ENCODE measurements around the gene ZNF217. TPM values are rescaled to one million over a fixed set of nuclear protein-coding genes. Genes with fewer than 3 reads are reported as not detected.

Gene ZNF217
- total RNA-seq, 4 donors from 2014 or later, result 11.8 to 18.7 (median 15.1) TPM

DNA sequence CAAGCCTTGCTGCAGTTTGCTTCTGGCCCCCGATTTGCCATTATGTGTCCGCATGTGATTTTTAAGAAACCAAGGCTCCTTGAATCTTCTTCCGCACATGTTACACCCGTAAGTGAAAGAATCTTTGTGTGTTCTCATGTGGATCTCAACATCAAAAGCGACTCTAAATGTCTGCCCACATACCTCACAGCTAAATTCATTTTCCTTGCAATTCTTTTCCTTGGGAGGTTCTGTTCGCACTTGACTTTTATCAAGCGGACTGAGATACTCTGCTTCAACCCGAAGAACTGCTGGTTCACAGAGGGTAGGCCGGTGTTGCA is 11.4 kb downstream of the ZNF217 start:
- TF ChIP-seq EP300 (IDR thresholded peaks at IDR 0.05), result no peak
- no peak for TF ChIP-seq POLR2A (IDR thresholded peaks at IDR 0.05)
- TF ChIP-seq POLR2AphosphoS5 (IDR thresholded peaks at IDR 0.05), result no peak
- TF ChIP-seq, protein P1, sequence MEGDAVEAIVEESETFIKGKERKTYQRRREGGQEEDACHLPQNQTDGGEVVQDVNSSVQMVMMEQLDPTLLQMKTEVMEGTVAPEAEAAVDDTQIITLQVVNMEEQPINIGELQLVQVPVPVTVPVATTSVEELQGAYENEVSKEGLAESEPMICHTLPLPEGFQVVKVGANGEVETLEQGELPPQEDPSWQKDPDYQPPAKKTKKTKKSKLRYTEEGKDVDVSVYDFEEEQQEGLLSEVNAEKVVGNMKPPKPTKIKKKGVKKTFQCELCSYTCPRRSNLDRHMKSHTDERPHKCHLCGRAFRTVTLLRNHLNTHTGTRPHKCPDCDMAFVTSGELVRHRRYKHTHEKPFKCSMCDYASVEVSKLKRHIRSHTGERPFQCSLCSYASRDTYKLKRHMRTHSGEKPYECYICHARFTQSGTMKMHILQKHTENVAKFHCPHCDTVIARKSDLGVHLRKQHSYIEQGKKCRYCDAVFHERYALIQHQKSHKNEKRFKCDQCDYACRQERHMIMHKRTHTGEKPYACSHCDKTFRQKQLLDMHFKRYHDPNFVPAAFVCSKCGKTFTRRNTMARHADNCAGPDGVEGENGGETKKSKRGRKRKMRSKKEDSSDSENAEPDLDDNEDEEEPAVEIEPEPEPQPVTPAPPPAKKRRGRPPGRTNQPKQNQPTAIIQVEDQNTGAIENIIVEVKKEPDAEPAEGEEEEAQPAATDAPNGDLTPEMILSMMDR (IDR thresholded peaks at IDR 0.05), result no peak
- Histone ChIP-seq H3K36me3 (peaks cover 0 to 25% of the 10 kb centered on the region in 2 donors), H3K27ac (peak overlapping the region in 3 of 4 donors; percentile 44 to 76 (median 54)), H3K4me3 (no peak overlapping the region), H3K27me3 (no peaks in the 10 kb centered on the region), H3K4me1 (peaks cover 13 to 91% (median 28%) of the 10 kb centered on the region in 3 donors), H3K9me3 (no peaks in the 10 kb centered on the region)
- WGBS, 2 donors (ENCODE audit: low coverage in 1 of 2), result 94 to 95% methylated on average over 9 of the region's 9 CpGs
- no peak for ATAC-seq

DNA sequence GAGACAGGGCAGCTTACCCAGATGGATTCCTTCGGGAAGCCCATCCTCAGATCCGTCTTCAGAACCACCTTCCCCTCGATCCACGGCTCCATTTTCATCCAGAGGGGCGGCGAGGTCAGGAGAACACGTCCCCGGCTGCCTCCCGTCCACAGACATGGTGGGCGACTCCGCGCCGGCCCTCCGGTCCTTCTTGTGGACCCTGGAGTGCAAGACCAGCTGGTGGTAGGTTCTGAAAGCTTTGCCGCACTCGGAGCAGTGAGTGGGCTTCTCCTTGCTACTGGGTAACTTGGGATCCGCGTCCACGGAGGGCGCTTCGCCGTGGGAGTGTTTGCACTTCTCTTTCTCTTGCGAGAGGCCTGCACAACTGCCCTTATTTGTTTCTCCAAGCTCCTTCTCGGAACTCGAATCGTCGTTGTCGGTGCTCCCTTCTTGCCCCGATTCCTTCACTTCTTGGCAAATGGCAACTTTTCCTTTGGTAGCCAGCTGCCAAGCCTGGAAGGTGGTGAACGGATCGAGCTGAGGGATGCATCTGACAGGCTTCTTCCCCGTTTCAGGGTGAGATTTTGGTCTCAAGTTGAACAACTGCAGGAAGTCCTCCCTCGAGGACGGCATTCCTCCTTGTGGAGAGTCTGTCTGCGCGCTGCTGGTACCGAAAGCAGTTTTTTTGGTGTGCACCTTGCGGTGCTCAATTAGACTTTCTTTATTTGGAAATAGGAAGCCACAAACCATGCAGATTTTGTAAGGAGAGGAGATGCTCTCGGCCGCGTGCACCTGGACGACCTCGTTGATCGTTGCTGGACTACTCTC is 12.0 kb downstream of the ZNF217 start:
- TF ChIP-seq POLR2A (IDR thresholded peaks at IDR 0.05) (no peak), EP300 (IDR thresholded peaks at IDR 0.05) (no peak), POLR2AphosphoS5 (IDR thresholded peaks at IDR 0.05) (no peak)
- TF ChIP-seq, protein P1 (IDR thresholded peaks at IDR 0.05), result no peak
- 91 to 100% methylated on average over 1 to 30 of the region's 44 CpGs for WGBS, 2 donors (ENCODE audit: low coverage in 1 of 2)
- Histone ChIP-seq H3K4me1 (peaks cover 13 to 85% (median 27%) of the 10 kb centered on the region in 3 donors), H3K9me3 (no peaks in the 10 kb centered on the region), H3K36me3 (peaks cover 0 to 31% of the 10 kb centered on the region in 2 donors), H3K4me3 (no peak overlapping the region), H3K27me3 (no peaks in the 10 kb centered on the region), H3K27ac (peak overlapping the region in 3 of 4 donors; percentile 44 to 76 (median 54))
- ATAC-seq, result no peak

DNA sequence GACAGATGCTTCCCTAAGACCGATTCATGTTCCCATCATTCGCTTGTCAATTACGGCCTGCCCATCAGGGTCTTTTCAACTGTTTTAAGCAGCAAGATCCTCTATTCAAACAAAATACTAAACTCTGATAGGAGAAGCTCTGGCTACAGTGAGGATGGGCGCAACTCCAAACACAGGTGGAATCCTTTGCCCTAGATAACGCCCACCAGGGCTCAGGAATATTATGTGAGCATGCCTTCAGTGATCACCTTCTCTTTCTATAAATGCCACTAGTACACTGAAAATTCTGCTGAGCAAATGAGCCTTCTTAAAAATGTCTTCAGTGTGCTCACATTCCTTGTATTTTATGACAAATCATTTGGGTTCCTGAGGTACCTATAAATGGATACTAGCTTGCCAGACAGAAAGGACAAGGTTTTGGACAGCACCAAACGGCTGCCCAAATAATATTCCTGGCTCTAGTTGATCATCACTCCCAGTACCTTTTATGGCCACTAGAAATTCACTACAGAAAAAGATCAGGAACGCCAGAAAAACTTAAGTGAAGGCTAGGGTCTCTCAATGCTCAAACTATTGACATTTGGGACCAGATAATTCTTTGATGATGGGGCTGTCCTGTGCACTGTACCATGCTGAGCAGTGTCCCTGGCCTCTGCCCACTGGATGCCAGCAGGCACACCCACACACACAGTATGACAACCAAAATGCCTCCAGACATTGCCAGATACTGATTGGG is 13.1 kb downstream of the ZNF217 start:
- peaks cover 13 to 74% (median 23%) of the 10 kb centered on the region in 3 donors for H3K4me1 ChIP-seq
- no peaks in the 10 kb centered on the region for H3K27me3 ChIP-seq
- H3K4me3 ChIP-seq, result no peak overlapping the region
- peak overlapping the region; percentile 54 to 76 (median 72) for H3K27ac ChIP-seq
- WGBS, 2 donors (ENCODE audit: low coverage in 1 of 2), result 49 to 50% methylated on average over 3 to 6 of the region's 7 CpGs
- TF ChIP-seq EP300 (IDR thresholded peaks at IDR 0.05) (no peak), POLR2A (IDR thresholded peaks at IDR 0.05) (no peak), POLR2AphosphoS5 (IDR thresholded peaks at IDR 0.05) (no peak)
- TF ChIP-seq, protein P1 (IDR thresholded peaks at IDR 0.05), result peak; percentile 22 to 49 (median 36)
- no peaks in the 10 kb centered on the region for H3K9me3 ChIP-seq
- H3K36me3 ChIP-seq, result peaks cover 0 to 42% of the 10 kb centered on the region in 2 donors
- no peak for ATAC-seq

DNA sequence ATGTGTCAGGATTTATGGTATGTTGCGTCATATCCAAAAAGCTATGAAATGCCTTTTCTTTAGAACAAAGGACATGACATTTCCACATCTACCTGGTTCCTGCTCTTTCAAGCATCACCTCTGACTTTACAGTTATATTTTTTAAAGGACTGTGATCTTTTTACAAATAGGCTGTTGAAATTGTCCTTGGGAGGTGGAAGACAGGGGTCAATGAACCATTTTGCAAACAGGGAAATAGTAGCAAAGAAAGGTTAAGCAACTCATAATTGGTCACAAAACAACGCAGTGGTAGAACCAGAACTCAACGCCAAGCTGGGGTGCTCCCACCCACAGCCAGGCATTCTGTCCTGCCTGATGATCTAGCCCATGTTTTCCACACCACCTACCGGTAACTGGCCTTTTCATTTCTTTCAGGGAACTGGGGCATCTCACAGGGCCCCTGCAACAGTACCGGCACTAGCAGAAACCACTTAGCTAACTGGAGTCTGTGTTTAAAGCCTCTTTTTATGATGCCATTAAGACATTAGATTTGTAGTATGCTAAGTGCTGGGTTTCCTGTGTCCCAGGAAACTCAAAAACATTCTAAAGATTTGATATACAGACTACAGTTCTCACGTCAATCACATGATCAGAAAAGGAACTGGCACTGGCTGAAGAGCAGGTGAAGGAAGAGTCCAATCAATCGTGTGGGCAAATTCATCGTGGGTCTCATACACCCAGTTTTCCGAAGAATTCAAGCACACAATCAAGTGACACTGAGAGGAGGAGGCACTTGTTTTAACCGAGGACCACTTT is 13.9 kb downstream of the ZNF217 start:
- Histone ChIP-seq H3K27me3 (no peaks in the 10 kb centered on the region), H3K4me1 (peaks cover 13 to 67% (median 23%) of the 10 kb centered on the region in 3 donors), H3K27ac (peak overlapping the region; percentile 54 to 76 (median 72)), H3K36me3 (peaks cover 0 to 49% of the 10 kb centered on the region in 2 donors), H3K9me3 (no peaks in the 10 kb centered on the region), H3K4me3 (peak overlapping the region in 1 of 2 donors; percentile 3)
- 42 to 60% methylated on average over 7 to 10 of the region's 10 CpGs for WGBS, 2 donors (ENCODE audit: low coverage in 1 of 2)
- no peak for TF ChIP-seq EP300 (IDR thresholded peaks at IDR 0.05)
- ATAC-seq, result peak; percentile 44

DNA sequence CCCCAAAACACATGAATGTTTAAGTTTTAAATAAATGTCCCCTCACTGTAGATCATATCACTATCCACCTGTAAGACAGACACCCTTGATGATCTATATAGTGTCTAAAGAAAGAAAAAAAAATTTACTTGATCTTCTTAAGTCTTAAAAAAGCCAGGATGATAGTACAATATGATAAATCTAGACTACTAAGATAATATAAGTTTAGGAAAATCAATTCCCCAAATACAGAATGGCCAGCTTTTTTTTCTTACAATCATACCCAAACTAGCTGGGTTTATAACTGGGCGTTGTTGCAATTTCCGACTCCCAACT is 14.4 kb downstream of the ZNF217 start:
- Histone ChIP-seq H3K4me3 (peak overlapping the region in 1 of 2 donors; percentile 3), H3K27me3 (no peaks in the 10 kb centered on the region), H3K27ac (peak overlapping the region; percentile 54 to 76 (median 72)), H3K36me3 (peaks cover 0 to 55% of the 10 kb centered on the region in 2 donors), H3K9me3 (no peaks in the 10 kb centered on the region), H3K4me1 (peaks cover 13 to 63% (median 23%) of the 10 kb centered on the region in 3 donors)
- WGBS, 2 donors (ENCODE audit: low coverage in 1 of 2), result 40 to 47% methylated on average over 2 of the region's 2 CpGs
- no peak for ATAC-seq
- no peak for TF ChIP-seq POLR2AphosphoS5 (IDR thresholded peaks at IDR 0.05)
- TF ChIP-seq, protein P1 (IDR thresholded peaks at IDR 0.05), result no peak
- no peak for TF ChIP-seq POLR2A (IDR thresholded peaks at IDR 0.05)
- TF ChIP-seq EP300 (IDR thresholded peaks at IDR 0.05), result no peak

Measured in gastroesophageal sphincter (tissue), 4 donors.